Stimulated activated CD8-positive, alpha-beta memory T cell treated with anti-CD3 and anti-CD28 coated beads, Interleukin-4, amount 100 ng/mL, for 1 hour (primary cell): Measurements from ENCODE around the gene PAQR3.
A peak's percentile ranks its signal among the peaks of the same experiment; 100 is the strongest.

ENCODE experiments used
- DNase-seq, 2 donors: peaks; one replicate each; pipeline ENCODE4 v3.0.0-alpha.2; 2020; ENCODE audit warnings: low read depth in 2 of 2, low spot score in 1 of 2

Gene PAQR3

DNA sequence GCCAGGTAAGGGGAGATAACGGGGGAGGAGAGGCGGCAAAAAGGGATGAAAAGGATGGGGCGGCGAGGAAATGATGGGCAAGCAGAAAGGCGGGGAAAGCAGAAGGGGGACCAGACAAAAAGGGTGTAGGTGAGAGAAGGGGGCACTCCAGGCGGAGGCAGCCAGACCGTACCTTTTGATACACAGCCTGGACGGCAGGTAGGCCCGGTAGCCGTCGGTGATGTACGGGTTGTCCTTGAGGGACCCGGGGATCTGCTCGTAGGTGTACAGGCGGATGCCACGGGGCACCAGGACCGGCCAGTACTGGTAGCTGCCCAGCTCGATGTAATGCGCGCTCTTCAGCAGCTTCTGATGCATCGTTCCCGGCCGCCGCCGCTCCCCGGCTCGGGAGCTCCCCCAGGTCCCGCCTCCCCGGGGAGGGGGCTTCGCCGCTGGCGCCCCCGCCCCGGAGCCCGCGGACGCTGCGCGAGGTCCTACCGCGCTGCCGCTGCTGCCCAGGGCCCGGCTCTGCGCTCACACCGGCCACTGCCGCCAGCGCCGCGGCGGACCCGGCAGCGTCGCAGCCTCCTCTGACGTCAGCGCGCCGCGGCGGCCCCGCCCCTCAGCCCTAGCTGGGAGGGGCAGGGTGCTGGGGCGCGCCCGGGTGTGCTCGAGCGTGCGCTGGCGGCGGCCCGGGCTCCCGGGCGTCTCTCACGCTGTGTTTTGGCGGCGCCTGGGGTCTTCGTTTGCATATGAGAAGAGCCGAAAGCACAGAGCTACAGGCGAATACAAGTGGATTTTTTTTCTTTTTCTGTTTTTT is at the start of gene PAQR3:
TSS of gene PAQR3 (minus strand) at position 571 of the 799 bp plus-strand sequence. CDS start at position 357, 214 bp downstream.
- DNase-seq: peak; percentile 62 to 69

DNA sequence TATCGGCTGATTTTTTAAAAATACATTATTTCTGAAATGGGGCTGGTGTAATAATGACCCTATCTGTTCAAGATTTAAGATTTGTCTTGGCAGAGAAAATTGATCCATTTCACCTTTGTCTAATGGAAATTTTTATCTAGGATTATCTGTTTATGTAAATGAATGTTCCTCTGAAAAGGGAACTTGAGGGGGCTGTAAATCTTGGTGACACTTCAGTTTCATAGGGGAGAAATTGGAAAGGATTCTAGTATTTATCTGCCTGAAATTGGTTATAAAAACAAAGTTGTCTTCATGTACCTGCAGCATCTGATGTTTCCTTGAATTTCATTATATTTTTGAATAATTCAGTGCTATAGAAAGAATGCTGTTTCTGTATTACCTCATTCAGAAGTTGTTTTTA is 48.4 kb upstream of the PAQR3 start:
- DNase-seq: no peak

GRCh38 chr4:78984593-78984992 is 45.4 kb upstream of the PAQR3 start:
- no peak for DNase-seq

- no peak for DNase-seq
These were observed 36.6 kb upstream of the PAQR3 start for GRCh38 chr4:78975865-78976264.

GRCh38 chr4:78971776-78972175 is 32.5 kb upstream of the PAQR3 start:
- DNase-seq: no peak

- no peak for DNase-seq
These were observed 32.1 kb upstream of the PAQR3 start for GRCh38 chr4:78971326-78971725.

DNA sequence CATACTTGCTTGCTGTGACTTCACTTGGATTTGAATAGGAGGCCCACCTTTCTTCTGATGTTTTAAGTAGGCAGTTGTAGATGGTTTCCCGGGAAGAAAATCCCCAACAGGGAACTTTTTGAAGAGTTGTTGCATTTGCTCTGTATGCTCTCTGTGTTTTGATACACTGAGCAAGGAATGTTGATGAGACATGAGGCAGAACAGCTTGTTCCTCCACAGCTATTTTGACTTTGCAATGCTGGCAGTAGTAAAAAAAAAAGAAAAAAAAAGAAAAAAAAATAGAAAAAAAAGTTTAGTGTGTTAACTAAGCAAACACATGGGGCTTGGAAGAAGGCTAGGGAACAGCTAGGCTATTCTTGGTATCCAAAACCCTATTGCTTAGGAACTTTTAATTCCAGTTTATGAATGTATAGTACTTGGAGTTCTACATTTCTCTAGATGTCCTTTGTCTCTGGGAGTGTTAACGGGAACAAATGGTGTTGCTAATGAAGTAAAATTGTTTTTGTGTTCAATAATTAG is 23.4 kb upstream of the PAQR3 start:
- no peak for DNase-seq

DNA sequence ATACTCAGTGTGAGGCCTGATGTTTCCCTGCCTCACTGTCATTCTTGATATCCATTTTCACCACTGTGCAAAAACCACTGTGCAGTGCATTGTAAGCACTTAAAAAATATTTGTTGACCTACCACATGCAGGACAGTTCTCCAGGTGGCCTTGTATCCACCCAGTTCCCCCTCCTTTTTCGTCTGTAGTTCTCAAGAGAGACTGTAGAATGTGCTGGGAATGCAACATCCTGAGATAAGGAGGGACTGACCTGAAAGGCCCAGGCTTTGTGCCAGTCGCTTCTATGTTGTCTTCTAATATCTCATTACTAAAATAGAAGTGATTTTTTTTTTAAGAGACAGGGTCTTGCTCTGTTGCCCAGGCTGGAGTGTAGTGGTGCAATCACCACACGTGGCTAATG is 21.7 kb upstream of the PAQR3 start:
- DNase-seq: no peak

- DNase-seq: no peak
These were observed 17.7 kb upstream of the PAQR3 start for GRCh38 chr4:78956975-78957374.

DNA sequence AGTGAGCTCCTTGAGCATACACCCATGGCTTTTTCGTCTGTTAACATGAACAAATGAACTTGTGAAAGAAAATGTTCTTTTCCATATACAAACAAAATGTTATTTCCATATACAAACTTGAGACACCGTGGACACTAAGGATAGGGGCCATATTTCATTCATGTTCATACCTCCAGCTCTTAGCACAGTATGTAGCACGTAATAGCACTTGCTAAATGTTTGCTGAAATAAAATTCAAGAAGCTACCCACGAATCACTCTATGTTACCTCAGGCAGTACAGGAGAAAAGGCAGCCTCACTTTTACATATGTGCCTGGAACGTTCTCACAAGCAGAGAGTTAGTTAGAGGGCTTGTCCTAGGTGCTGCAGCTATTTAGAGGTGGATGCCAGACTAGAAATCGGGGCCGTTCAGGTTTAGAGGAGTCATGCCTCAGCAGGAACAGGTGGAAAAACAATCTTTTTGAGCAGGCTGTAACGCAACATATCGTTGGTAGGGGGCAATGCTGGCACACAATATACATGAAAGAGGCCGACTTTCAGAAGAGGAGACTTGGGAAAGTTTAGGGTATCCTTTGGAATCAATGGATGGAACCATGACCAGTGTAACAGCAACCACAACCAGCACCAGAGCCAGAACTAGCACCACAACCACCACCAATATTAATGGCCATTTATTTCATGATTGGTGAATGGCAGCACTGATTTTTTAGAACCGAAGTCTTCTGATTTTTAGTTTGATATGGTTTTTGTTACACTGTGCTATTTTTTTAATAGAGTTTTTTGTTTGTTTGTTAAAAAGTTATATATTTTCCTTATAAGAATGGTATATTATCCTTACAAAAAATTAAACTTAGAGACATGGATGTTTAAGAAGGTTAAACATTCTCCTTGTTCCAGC is 14.8 kb upstream of the PAQR3 start:
- no peak for DNase-seq

- no peak for DNase-seq
These were observed 14.0 kb upstream of the PAQR3 start for GRCh38 chr4:78953231-78953630.

- no peak for DNase-seq
These were observed 12.7 kb upstream of the PAQR3 start for GRCh38 chr4:78951862-78952472.

- no peak for DNase-seq
These were observed 10.5 kb upstream of the PAQR3 start for GRCh38 chr4:78949735-78950134.

- DNase-seq: no peak
These were observed 6.5 kb upstream of the PAQR3 start for GRCh38 chr4:78945651-78946179.

DNA sequence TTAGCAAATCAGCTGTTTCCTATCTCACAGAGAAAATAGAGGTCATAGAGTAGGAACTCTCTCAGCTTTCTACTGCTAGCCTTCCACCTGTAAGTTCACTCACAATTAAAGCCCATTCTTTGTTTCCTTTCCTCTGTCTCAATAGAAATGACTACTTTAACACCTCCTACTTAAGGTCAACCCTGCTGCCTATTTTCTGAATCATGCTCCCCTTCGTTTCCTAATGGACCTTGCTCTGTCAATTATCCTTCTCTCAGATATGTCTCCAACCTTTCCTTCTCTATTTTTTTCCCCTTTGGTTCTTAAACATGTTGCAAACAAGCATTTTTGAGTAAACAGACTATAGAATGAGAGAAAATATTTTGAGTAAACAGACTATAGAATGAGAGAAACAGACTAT is 5.1 kb upstream of the PAQR3 start:
- DNase-seq: no peak

- DNase-seq: no peak
These were observed 1.5 kb upstream of the PAQR3 start for GRCh38 chr4:78940752-78941151.

DNA sequence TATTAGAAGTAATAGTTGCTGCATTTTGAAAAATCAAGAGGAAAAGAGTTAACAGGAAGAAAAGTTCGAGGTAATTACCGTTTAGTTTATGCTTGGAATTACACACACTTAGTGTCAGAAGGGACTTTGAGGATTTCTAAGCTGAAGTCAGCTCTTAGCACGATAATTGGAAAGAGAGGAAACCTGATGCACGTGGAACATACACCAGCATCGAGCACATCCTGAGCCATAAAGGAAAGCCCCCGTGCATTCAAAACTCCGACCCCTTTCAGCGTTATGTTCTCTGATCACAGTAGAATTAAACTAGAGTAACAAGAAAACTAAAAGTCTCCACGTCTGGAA is 400 bp upstream of the PAQR3 start:
- DNase-seq: no peak

GRCh38 chr4:78938474-78938867 is 767 bp downstream of the PAQR3 start:
- no peak for DNase-seq

GRCh38 chr4:78937837-78938236 is 1.4 kb downstream of the PAQR3 start:
- no peak for DNase-seq

DNA sequence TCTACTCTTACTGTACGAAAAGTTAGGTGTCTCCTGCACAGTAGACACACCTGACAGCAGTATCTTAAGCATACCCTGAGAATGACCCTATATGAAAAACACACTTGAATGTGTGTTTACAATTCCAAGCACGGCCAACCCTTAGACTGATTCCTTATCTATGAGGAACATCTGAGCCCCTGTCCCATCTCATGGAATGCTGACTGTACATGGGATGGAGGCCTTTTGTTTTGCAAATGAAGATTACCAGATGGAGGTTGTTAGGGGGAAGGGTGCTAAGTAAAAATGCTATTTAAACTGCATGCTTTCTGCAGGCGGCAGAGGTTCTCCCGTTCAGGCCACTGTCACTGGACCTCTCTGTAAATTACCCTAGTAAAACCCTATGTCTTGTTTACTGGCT is 2.2 kb downstream of the PAQR3 start:
- no peak for DNase-seq

- no peak for DNase-seq
These were observed 9.1 kb downstream of the PAQR3 start for GRCh38 chr4:78930016-78930629.
